ENCODE results near the gene SLC39A1. TPM values are rescaled to one million over a fixed set of nuclear protein-coding genes. Genes with fewer than 3 reads are reported as not detected.

SLC39A1 gene
- polyA plus RNA-seq, 1 experiment = 84.0 TPM

DNA sequence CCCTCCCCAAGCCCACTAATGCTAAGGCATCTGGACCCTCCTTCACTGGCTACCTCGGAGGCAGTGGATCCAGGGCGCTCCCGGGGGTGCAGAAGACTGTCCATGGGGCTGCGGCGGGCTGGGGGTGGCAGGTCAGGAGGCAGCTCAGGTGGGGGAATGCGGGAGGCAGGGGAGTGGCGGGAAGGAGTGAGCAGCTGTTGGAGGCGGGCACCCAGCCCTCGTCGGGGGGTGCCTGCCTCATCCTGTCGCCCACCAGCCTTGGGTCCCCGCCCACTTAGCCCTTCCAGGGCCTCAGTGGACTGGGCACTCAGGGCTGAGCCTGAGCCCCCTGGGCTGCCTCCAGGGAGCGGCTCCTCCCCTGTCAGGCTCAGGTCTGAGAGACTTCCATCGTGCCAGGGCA lies 29.9 kb downstream of the SLC39A1 start:
- DNase-seq (ENCODE audit: low read depth, low spot score) = no peak
- H3K9me3 ChIP-seq (ENCODE audit: control insufficient read depth, insufficient read depth, low read length) = no peaks in the 10 kb centered on the region
- H3K27me3 ChIP-seq (ENCODE audit: control insufficient read depth, insufficient read depth, low read length) = no peaks in the 10 kb centered on the region
- CTCF ChIA-PET = no interaction called here
- TF ChIP-seq, protein P1, sequence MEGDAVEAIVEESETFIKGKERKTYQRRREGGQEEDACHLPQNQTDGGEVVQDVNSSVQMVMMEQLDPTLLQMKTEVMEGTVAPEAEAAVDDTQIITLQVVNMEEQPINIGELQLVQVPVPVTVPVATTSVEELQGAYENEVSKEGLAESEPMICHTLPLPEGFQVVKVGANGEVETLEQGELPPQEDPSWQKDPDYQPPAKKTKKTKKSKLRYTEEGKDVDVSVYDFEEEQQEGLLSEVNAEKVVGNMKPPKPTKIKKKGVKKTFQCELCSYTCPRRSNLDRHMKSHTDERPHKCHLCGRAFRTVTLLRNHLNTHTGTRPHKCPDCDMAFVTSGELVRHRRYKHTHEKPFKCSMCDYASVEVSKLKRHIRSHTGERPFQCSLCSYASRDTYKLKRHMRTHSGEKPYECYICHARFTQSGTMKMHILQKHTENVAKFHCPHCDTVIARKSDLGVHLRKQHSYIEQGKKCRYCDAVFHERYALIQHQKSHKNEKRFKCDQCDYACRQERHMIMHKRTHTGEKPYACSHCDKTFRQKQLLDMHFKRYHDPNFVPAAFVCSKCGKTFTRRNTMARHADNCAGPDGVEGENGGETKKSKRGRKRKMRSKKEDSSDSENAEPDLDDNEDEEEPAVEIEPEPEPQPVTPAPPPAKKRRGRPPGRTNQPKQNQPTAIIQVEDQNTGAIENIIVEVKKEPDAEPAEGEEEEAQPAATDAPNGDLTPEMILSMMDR (IDR thresholded peaks at IDR 0.05; ENCODE audit: low read depth, low read length) = no peak
- no peak overlapping the region for H3K27ac ChIP-seq (ENCODE audit: low read depth, low read length)
- no peak overlapping the region for H3K4me3 ChIP-seq (ENCODE audit: low read depth, low read length)
- POLR2A ChIA-PET = no interaction called here

DNA sequence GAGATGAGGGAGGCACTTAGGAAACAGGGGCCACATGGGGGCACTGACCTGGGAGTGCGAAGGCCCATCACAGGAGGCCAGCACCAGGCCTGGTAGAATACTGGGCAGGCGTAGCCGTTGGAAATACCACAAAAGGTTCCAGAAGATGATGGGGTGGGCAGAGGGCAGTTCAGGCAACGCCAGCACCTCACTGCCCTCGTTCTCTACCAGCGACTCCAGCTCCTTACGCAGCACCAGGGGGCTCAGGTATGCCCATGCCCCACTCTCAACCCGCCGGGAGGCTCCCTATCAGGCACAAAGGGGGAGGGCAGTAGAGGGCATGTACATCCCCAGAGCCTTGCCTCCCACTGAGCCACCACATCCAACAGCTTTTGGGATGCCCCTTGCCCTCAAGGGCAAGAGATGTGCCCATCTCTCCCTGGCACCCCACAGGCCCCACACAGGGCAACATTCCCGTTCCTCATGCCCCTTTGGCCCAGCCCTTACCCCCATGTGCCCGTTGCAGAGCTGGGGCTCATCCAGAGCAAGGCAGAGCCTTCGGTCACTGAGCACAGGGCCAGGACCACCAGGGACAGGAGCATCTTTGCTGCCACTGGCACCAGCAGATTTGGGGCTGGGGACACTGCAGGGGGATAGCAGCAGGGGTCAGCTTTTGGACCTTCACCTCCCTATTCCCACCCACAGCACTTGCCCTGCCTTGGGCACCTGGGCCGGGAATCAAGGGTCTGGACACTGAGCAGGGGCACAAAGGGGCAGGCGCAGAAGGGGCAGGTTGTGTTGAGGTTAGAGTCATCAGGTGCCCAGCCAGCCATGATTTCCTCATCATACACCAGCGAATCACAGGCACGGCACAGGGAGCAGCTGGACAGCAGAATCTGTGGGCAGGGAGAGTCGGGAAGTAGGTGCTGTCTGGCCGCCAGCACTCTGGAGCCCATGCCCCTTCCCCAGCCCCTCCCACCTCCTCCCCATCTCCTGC lies 30.9 kb downstream of the SLC39A1 start:
- no peak overlapping the region for H3K27ac ChIP-seq (ENCODE audit: low read depth, low read length)
- no peak overlapping the region for H3K4me3 ChIP-seq (ENCODE audit: low read depth, low read length)
- TF ChIP-seq, protein P1 (IDR thresholded peaks at IDR 0.05; ENCODE audit: low read depth, low read length) = no peak
- H3K27me3 ChIP-seq (ENCODE audit: control insufficient read depth, insufficient read depth, low read length) = no peaks in the 10 kb centered on the region
- POLR2A ChIA-PET = no interaction called here
- DNase-seq (ENCODE audit: low read depth, low spot score) = no peak
- CTCF ChIA-PET = interaction anchor here (0.6 kb wide), 1 partner anchor 186 kb away, joined by 3 read pairs; no protein-coding TSS in a partner anchor
- no peaks in the 10 kb centered on the region for H3K9me3 ChIP-seq (ENCODE audit: control insufficient read depth, insufficient read depth, low read length)

DNA sequence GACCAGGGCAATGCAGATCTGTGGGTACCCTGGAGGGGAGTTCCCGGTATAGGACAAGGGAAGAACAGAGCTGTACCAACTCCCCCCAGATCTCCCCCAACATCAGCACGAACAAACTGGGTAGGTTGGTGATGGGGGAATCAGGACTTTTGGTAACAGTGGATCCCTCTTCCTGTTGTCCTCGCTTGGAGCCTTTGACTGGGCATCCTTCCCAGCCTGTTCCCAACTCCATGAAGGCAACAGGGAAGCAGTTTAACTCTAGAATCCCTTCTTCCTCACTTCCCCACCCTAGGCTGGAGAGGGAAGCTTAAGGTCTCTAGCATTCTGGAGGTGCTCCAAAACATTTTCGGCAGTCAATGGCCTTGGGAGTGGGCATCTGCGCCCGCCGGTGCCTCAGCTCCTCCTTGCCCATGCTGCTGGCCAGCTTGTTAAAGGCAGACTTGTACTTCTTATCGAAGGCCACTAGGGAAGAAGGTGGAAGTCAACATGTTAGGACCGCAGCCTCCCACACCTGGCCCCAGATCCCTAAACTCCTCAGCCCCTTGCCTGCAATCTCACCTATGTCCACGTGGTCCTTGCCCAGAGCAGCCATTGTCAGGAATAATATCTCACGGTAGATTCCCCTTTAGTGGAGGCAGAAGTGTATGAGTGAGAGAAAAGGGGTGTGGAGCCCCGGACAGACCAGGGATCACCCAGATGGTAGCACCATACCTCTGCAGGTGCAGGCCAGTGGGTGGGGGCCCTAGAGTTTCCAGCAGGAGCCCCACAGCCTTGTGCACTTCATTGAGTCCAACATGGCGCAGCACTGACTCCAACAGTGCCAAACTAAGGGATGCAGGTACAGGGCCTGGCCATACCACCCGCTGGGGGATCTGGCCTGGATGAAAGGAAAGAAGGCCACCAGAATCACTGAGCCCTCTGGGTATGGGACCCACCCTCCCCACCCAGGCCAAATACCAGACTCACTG lies 33.1 kb downstream of the SLC39A1 start:
- ChIA-PET CTCF (interaction anchor here (0.8 to 1.0 kb wide), 3 partner anchors 16 to 56 kb away, joined by 3 to 4 read pairs (median 3); partner anchors contain the start of genes DENND4B and RAB13), POLR2A (interaction anchor here (1.3 kb wide), 1 partner anchor 28 kb away, joined by 3 read pairs; the partner anchor contains the start of gene CRTC2)
- no peak overlapping the region for H3K27ac ChIP-seq (ENCODE audit: low read depth, low read length)
- H3K9me3 ChIP-seq (ENCODE audit: control insufficient read depth, insufficient read depth, low read length) = no peaks in the 10 kb centered on the region
- no peak for DNase-seq (ENCODE audit: low read depth, low spot score)
- no peak overlapping the region for H3K4me3 ChIP-seq (ENCODE audit: low read depth, low read length)
- no peaks in the 10 kb centered on the region for H3K27me3 ChIP-seq (ENCODE audit: control insufficient read depth, insufficient read depth, low read length)
- TF ChIP-seq, protein P1 (IDR thresholded peaks at IDR 0.05; ENCODE audit: low read depth, low read length) = no peak

DNA sequence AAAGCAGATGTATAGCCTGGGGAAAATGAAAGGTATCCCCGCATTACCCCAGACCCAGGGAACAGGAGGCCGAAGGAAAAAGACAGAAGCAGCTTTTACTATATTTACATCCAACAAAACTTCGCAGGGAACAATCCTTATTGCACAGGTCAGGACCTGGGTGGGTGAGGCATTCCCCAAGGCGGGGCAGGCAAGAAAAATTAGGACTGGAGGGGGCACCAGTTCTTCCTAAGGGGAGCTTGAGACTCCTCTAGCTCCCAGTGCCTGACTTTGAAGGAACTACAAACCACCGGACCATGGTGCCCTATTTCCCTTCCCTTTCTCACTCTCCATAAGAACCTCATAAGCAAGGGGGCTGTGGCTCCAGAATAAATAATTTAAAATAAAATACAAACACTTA lies 33.9 kb downstream of the SLC39A1 start:
- no peaks in the 10 kb centered on the region for H3K27me3 ChIP-seq (ENCODE audit: control insufficient read depth, insufficient read depth, low read length)
- H3K27ac ChIP-seq (ENCODE audit: low read depth, low read length) = no peak overlapping the region
- H3K4me3 ChIP-seq (ENCODE audit: low read depth, low read length) = no peak overlapping the region
- TF ChIP-seq, protein P1 (IDR thresholded peaks at IDR 0.05; ENCODE audit: low read depth, low read length) = no peak
- H3K9me3 ChIP-seq (ENCODE audit: control insufficient read depth, insufficient read depth, low read length) = no peaks in the 10 kb centered on the region
- ChIA-PET POLR2A (interaction anchor here (0.5 to 1.3 kb wide), 3 partner anchors 17 to 29 kb away, joined by 3 to 5 read pairs (median 4); partner anchors contain the start of gene CRTC2), CTCF (interaction anchor here (0.8 kb wide), 1 partner anchor 57 kb away, joined by 4 read pairs; the partner anchor contains the start of gene RAB13)
- no peak for DNase-seq (ENCODE audit: low read depth, low spot score)
